ENCODE data around the gene FNDC3B.

FNDC3B gene

GRCh38 chr3:172174513-172175253 is 135.3 kb downstream of the FNDC3B start:
- no peak for DNase-seq

- no peak for DNase-seq
Measured at GRCh38 chr3:172175254-172175599, 135.8 kb downstream of the FNDC3B start.

DNA sequence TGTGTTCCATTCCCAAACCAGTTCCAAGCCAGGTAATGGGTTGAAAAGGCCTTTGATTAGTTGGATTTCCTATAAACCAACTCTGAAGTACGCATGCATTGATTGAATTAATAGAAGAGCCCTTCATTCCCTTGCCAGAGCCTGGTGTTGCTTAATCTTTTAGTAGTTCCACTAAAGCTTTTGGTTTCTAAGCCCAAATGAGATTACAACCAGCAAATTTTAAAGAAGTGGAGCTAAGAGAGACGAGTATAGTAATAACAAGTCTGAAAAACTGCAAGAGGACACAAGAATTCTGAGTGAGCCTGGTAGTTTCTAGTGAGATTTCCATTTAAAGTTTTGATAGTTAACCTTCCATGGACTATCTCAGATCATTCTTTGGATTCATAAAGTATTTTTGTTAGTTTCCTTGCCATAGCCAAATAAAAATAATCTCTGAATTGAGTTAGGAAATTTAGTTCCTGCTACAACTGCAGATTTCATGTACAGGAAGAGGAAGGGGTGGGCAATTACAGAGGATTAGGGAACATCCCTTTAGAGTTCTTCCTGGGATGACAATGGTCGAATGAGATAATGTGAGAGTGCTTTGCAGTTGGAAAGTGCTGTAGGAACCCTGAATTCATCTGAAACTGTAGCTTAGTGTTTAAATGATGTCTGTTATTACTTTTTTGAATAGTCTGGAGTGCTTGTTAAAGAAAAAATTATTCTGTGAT is 136.8 kb downstream of the FNDC3B start:
- no peak for DNase-seq

GRCh38 chr3:172177046-172177445 is 137.7 kb downstream of the FNDC3B start:
- DNase-seq, result no peak

GRCh38 chr3:172177803-172178316 is 138.5 kb downstream of the FNDC3B start:
- DNase-seq, result no peak

GRCh38 chr3:172179680-172180399 is 140.5 kb downstream of the FNDC3B start:
- DNase-seq, result no peak

- no peak for DNase-seq
Measured at GRCh38 chr3:172180473-172180872, 141.1 kb downstream of the FNDC3B start.

DNA sequence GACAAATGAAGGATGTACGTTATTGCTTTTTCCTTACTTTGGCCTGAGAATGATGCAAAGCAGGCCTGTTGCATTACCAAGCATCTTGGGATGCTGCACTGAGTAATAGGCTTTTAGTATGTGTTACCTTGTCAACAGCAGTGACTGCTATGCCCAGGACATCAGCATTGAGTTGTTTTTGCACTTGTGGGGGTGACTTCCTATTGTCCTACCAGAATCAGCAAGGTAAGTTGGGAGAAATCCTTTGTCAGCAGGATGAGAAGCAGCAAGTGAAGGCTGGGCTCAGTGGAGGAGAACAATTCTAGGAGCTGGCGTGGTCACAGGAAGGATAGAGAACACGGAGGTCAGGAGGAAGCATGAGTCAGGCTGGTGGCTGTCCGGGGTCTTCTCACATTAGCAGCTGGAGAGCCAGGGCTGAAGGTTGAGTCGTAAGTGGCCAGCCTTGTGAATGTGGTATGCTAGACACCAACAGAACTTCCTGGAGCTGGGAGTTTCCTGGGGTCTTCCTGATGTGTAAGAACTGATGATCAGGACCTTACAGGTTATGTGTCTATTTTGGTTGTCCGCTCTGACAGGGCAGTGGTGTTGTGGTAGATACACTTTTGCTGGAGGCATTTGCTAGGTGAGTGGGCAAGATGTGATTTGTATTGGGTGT is 142.7 kb downstream of the FNDC3B start:
- DNase-seq, result no peak

DNA sequence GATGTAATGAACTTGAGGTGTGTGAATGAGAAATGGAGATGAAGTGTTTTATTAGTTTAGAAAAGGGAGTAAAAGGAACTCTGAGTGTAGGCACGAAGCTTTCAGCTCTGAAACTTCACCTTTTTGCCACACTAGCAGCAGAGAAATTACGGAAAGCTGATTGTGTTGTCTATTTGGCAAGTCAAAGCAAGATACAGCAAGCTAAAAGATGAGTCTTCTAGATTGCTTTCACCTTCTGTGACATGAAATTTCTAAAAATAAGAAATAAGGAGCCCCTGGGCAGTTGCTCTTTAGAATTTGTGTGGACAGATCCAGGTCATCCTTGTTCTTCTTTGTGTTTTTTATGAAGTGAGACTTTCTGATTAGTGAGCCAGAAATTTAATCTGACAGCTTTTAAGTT is 143.4 kb downstream of the FNDC3B start:
- DNase-seq, result no peak

DNA sequence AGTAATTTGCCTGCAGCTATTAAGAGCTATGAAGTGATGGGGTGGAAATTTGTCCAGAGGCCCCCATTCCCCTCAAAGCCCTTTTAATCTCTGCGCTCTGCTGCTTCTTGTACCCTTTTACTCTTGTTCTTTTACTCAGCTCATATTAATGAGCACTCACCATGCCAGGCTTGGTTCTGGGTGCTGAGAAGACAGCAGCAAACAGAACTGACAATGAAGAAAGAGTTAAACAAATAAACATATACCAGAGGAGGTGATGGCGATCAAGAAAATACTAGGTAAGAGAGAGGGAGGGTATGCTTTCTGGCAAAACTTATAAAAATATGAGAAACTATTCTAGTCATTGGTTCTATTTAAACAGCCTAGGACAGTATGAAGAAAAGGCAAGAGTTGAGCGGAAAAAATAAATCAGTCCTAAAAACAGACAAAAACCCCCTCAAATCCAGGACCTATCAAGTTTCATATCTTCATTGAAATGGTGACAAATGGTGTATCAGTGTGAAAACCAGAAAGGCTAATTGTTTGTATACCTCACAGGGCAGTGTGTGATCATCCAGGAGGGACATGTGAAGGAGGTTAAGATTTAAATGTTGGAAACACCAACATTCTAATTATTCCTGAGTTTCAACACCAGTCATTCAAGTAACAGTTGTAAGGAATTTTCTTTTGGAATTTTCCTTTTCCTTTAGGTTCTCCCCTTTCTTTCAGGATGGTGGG is 144.9 kb downstream of the FNDC3B start:
- DNase-seq, result no peak

GRCh38 chr3:172185907-172186306 is 146.5 kb downstream of the FNDC3B start:
- DNase-seq, result no peak

DNA sequence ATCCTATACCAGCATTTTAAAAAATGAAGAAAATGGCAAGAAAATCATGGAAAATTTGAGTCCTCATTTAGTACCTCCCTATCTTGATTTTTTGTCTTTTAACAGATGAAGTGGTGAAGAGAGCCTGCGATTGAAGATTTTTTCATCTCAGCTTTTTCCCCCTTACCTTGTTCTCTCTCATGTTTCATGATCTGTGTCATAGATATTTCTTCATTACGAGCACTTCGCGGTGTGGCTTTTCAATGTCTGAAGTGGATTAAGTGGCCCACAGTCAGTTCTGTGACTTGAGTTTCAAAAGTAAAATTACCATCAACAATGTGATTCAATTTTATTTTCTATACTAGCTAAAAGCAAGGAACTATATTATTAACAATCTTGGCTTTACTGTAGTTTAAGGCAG is 147.2 kb downstream of the FNDC3B start:
- no peak for DNase-seq

GRCh38 chr3:172187511-172187910 is 148.1 kb downstream of the FNDC3B start:
- DNase-seq, result no peak

DNA sequence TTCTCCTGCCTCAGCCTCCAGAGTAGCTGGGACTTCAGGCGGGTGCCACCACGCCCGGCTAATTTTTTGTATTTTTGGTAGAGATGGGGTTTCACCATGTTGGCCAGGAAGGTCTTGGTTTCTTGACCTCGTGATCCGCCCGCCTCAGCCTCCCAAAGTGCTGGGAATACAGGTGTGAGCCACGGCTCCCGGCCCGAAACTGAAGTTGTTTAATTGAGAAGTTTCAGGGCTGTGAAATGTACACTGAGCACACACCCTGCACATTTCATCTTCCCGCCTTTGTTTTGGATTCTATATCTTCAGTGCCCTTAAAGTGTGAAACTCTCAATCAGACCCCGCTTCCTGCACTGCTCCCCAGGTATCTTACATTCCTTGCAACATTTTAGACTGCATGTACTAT is 149.1 kb downstream of the FNDC3B start:
- no peak for DNase-seq

DNA sequence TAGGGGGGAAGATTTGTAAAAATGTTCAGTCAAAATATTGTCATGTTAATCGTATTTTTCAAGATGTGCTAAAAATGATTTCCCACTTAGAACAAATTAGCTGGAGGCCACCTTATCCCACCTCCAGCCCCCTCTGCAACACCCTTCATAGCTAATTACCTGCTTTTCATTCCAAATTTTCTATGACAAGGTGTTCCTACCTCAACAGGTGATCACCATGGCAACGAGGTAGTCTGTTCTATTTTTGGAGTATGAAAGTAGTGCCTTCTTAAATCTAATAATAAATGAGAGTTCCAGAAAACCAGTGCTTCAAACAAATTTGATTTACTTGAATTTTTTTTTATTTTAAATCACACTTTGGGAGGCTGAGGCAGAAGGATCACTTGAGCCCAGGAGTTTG is 149.8 kb downstream of the FNDC3B start:
- DNase-seq, result no peak

DNA sequence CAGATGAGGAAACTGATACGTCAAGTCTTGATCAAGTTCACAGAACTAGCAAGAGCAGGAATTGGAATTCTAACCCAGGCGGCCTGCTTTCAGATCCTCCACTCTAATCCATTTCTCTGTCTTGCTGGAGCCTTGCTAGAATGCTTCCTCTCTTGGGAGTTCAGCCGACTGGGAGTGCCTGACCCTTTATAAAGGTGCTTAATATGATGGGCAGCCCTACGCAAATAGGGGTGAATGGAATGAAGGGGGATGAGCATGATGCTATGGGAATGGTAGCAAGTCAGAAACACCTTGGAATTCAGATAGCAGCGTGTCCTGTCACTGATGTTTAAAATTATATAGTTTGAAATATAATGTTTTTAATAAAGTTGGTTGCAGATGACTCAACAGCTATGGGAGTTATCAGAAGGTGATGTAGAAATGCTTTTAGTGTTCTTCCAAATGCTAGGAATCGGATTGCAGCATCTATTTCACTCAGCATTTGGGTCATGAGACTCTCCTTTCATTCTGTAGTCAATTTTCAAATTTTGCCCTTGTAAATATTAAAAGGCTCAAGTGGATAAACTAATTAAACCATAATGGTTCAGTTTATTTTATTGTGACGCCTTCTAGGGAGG is 150.7 kb downstream of the FNDC3B start:
- no peak for DNase-seq

DNA sequence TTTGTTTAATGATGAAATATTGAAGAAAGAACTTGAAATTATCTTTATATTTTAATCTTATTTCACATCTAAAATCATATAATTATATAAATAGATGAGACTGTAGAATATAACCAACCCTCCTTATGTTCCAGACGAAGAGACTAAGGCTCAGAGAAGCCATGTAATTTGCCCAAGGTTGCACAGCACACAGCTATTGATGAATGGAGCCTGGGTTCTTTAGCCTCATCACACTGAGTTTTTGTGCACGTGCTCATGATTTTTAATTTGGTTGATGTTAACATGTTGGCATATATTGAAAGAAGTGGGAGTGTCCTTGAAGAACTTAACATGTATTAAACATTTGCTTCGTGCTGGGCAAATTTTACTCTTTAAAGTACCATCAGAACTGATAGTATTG is 151.6 kb downstream of the FNDC3B start:
- no peak for DNase-seq

DNA sequence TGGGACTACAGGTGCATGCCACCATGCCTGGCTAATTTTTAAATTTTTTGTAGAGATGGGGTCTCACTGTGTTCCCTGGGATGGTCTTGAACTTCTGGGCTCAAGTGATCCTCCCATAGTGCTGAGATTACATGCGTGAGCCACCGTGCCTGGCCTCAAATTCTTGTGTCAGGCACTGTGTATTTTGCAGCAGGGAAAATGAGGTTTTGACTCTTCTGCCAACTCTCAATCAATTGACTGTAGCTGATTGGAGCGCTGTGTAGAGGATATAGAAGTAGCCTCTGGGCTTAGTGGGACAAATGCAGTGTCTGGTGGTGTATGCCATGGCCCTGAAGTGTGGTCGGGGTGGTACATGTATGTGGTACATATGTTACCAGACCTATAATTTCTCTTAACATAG is 152.3 kb downstream of the FNDC3B start:
- no peak for DNase-seq

DNA sequence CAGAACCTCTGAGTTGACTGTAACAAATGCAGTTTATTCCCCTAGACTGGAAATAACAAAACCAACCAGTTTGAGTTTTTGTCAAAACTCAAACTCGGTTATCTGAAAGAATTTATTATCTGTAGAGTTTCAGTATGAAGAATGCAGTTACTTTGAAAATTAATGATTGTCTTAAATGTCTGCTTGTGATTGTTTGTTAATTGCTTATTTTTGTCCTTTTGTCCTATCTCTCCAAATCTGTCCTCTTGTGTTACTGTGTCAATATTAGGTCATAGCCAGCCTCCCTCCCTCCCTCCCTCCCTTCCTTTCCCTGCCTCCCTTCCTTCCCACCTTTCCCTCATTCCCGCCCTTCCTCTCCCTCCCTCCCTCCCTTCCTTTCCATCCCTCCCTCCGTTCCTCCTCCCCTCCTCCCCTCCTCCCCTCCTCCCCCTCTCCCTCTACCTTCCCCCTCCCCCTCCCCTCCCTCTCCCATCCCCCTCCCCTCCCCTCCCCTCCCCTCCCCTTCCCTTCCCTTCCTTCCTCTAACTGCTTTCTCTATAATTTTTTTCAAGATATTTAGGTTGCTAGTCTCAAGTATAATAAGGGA is 153.5 kb downstream of the FNDC3B start:
- no peak for DNase-seq

DNA sequence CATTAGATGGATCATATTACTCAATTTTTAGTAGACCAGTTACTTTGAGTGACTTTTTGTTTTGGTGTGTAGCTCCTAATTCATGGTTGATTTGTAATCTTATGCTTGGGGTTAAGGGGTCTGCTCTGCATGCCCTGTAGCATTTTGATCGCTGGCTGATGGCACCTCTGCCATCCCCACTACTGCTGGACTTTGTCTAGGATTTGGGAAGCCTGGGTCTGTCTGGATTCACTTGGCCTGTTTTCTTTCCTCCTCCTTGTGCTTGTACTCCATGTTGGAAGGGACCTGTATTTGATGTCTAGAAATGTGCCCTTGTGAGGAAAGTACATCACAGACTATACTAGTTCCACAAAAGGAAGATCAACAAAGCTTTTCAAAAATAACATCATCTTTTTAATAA is 154.1 kb downstream of the FNDC3B start:
- DNase-seq, result no peak

DNA sequence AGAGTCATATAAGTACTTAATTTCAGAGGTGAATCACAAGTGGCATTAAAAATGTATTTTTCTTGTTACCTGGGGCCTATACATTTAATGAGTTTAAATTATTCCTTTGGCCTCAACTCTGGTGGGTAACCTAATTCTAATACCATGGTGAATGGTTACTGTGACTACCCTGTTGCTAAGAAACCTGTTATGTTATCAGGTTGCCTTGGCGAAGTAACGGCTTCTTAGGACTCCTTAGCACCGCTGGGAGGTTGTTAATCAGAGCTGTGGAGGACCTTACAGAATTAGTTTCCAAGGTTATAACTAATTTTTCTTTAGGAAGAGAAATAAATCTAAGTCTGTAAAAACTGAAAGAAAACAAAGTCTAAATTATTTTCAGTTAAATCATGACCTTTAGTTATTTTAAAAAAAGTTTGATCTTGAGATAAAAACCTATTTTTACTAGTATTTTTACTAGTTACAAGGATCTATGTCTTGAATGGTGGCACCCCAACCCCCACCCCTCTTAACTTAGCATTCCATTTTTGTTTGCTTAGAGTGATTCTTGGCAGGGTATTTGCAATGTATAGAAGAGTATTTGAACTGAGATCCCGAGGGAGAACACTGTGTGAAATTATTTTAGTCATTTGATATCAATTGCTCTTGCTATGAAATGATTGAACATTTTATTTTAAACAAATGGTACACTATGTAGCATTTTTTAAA is 155.5 kb downstream of the FNDC3B start:
- DNase-seq, result no peak

Data from activated naive CD4-positive, alpha-beta T cell treated with Interleukin-2 at 50 U/mL for 16 hours (primary cell).